IMR-90 (cell line): Measurements from ENCODE around the gene CUEDC2. TPM values are rescaled to one million over a fixed set of nuclear protein-coding genes. Genes with fewer than 3 reads are reported as not detected.

Source experiments
- ATAC-seq: fragments of 200-7000 bp; cut with Tn5 transposase; 2 replicates; pipeline ENCODE4 v1.9.1; 2020; ENCODE audit warnings: low read depth, mild to moderate bottlenecking, moderate library complexity
- BruUV-seq: library from RNA; stranded (reverse); fragments of 400-500 nt; replicated peaks from 2 replicates; lab custom pipeline; 2021; lab: Mats Ljungman, UMichigan
- CTCF ChIA-PET: fragments of 300-600 bp; formaldehyde crosslinking; extraction: SDS; loops from one replicate; lab custom pipeline; 2021; ENCODE audit warnings: antibody characterized with exemption; lab: Yijun Ruan, JAX
- POLR2A ChIA-PET: fragments of 300-600 bp; sonication (Branson Sonifier 250); formaldehyde crosslinking; loops from one replicate; lab custom pipeline; 2022; ENCODE audit warnings: antibody characterized with exemption; ENCODE audit not compliant: unreplicated experiment; lab: Charles Lee
- DNase-seq: peaks from one replicate; pipeline ENCODE4 v3.0.0; 2013
- H2AFZ ChIP-seq: replicated peaks from 2 replicates; pipeline ENCODE3; 2013; ENCODE audit warnings: low read length, mild to moderate bottlenecking; ENCODE audit not compliant: poor library complexity
- H2AK5ac ChIP-seq: 2 replicates; pipeline ENCODE4 v1.6.1; 2013; ENCODE audit warnings: low read depth, low read length, inconsistent platforms
- H2AK9ac ChIP-seq: replicated peaks from 2 replicates; pipeline ENCODE3; 2013; ENCODE audit warnings: mild to moderate bottlenecking, low read depth, low read length, moderate library complexity; ENCODE audit not compliant: poor library complexity
- H2BK120ac ChIP-seq: 2 replicates; pipeline ENCODE4 v1.6.1; 2013; ENCODE audit warnings: low read depth, low read length, inconsistent platforms
- H2BK15ac ChIP-seq: 3 replicates; pipeline ENCODE4 v1.6.1; 2013; ENCODE audit warnings: low read depth, low read length, inconsistent platforms
- H2BK20ac ChIP-seq: 2 replicates; pipeline ENCODE4 v1.6.1; 2013; ENCODE audit warnings: low read depth, mild to moderate bottlenecking, inconsistent platforms, low read length, moderate library complexity
- H2BK5ac ChIP-seq: 2 replicates; pipeline ENCODE4 v1.6.1; 2013; ENCODE audit warnings: mild to moderate bottlenecking, low read depth, low read length, inconsistent platforms; ENCODE audit not compliant: poor library complexity, severe bottlenecking
- H3K14ac ChIP-seq: replicated peaks from 2 replicates; pipeline ENCODE4 v1.6.1; 2013; ENCODE audit warnings: low read depth, low read length, inconsistent platforms
- H3K18ac ChIP-seq: 2 replicates; pipeline ENCODE4 v1.6.1; 2013; ENCODE audit warnings: low read depth, low read length, control low read depth
- H3K23ac ChIP-seq: 2 replicates; pipeline ENCODE4 v1.6.1; 2013; ENCODE audit warnings: low read depth, low read length, inconsistent platforms
- H3K27ac ChIP-seq: 2 replicates; pipeline ENCODE4 v1.5.1; 2013; ENCODE audit warnings: mild to moderate bottlenecking, control low read depth, low read length; ENCODE audit not compliant: insufficient read depth
- H3K27me3 ChIP-seq: 2 replicates; pipeline ENCODE4 v1.6.1; 2013; ENCODE audit warnings: low read length; ENCODE audit not compliant: control insufficient read depth, insufficient read depth
- H3K36me3 ChIP-seq: 2 replicates; pipeline ENCODE4 v1.6.1; 2013; ENCODE audit warnings: low read length, mixed read lengths; ENCODE audit not compliant: control insufficient read depth, insufficient read depth
- H3K4ac ChIP-seq: 2 replicates; pipeline ENCODE4 v1.6.1; 2013; ENCODE audit warnings: low read depth, low read length, inconsistent platforms
- H3K4me1 ChIP-seq: 2 replicates; pipeline ENCODE4 v1.6.1; 2013; ENCODE audit warnings: low read length, mixed read lengths; ENCODE audit not compliant: control insufficient read depth, insufficient read depth
- H3K4me2 ChIP-seq: 2 replicates; pipeline ENCODE4 v1.6.1; 2013; ENCODE audit warnings: low read depth, mild to moderate bottlenecking, control low read depth, low read length, moderate library complexity
- H3K4me3 ChIP-seq: 2 replicates; pipeline ENCODE4 v1.5.1; 2013; ENCODE audit warnings: low read depth, mild to moderate bottlenecking, control low read depth, low read length, moderate library complexity; ENCODE audit not compliant: insufficient read depth
- H3K56ac ChIP-seq: 2 replicates; pipeline ENCODE4 v1.6.1; 2013; ENCODE audit warnings: low read length, inconsistent platforms; ENCODE audit not compliant: insufficient read depth; ENCODE audit errors: extremely low read depth
- H3K79me1 ChIP-seq, 2 experiments: 2 replicates each; pipeline ENCODE4 v1.6.1; 2013; ENCODE audit warnings: low read length in 2 of 2, inconsistent platforms in 1 of 2, low read depth in 1 of 2
- H3K9ac ChIP-seq: 2 replicates; pipeline ENCODE4 v1.6.1; 2013; ENCODE audit warnings: low read depth, low read length, control low read depth
- H3K9me1 ChIP-seq: 2 replicates; pipeline ENCODE4 v1.6.1; 2013; ENCODE audit warnings: low read length, inconsistent platforms; ENCODE audit not compliant: insufficient read depth
- H3K9me3 ChIP-seq: 2 replicates; pipeline ENCODE4 v1.6.1; 2013; ENCODE audit warnings: low read length; ENCODE audit not compliant: control insufficient read depth, insufficient read depth
- H4K20me1 ChIP-seq: 2 replicates; pipeline ENCODE4 v1.6.1; 2013; ENCODE audit warnings: low read length, inconsistent platforms; ENCODE audit not compliant: insufficient read depth
- H4K5ac ChIP-seq: 2 replicates; pipeline ENCODE4 v1.6.1; 2013; ENCODE audit warnings: mild to moderate bottlenecking, low read depth, low read length, control low read depth
- H4K8ac ChIP-seq, 2 experiments: 2 replicates each; pipeline ENCODE4 v1.6.1; 2013; ENCODE audit warnings: low read depth in 2 of 2, low read length in 2 of 2, control low read depth in 1 of 2, inconsistent platforms in 1 of 2
- H4K91ac ChIP-seq: 2 replicates; pipeline ENCODE4 v1.6.1; 2013; ENCODE audit warnings: low read depth, low read length, inconsistent platforms; ENCODE audit not compliant: insufficient read depth
- BHLHE40 ChIP-seq: fragments of 150-350 bp; IDR thresholded peaks from 2 replicates; pipeline ENCODE4 v1.6.1; 2016; ENCODE audit warnings: mild to moderate bottlenecking, low read depth, low read length
- CEBPB ChIP-seq: IDR thresholded peaks from 2 replicates; pipeline ENCODE4 v1.6.1; 2012; ENCODE audit warnings: low read depth, low read length, improper control_type of control experiment
- CHD1 ChIP-seq: IDR thresholded peaks from 2 replicates; pipeline ENCODE4 v1.6.1; 2012; ENCODE audit warnings: low read depth, low read length, improper control_type of control experiment
- FOS ChIP-seq: fragments of 150-350 bp; IDR thresholded peaks from 2 replicates; pipeline ENCODE4 v1.6.1; 2016; ENCODE audit warnings: low read depth, low read length
- MAFK ChIP-seq: IDR thresholded peaks from 2 replicates; pipeline ENCODE4 v1.6.1; 2012; ENCODE audit warnings: low read depth, low read length, improper control_type of control experiment
- MAZ ChIP-seq: IDR thresholded peaks from 2 replicates; pipeline ENCODE4 v1.6.1; 2012; ENCODE audit warnings: low read depth, mild to moderate bottlenecking, low read length, improper control_type of control experiment, moderate library complexity, borderline replicate concordance
- MXI1 ChIP-seq: IDR thresholded peaks from 2 replicates; pipeline ENCODE4 v1.6.1; 2012; ENCODE audit warnings: low read depth, mild to moderate bottlenecking, low read length, moderate library complexity, borderline replicate concordance
- NFE2L2 ChIP-seq: fragments of 150-350 bp; IDR thresholded peaks from 2 replicates; pipeline ENCODE4 v1.6.1; 2016; ENCODE audit warnings: low read depth, mild to moderate bottlenecking, low read length
- POLR2A ChIP-seq: IDR thresholded peaks from 2 replicates; pipeline ENCODE4 v1.6.1; 2012; ENCODE audit warnings: mild to moderate bottlenecking, low read depth, low read length
- RAD21 ChIP-seq: IDR thresholded peaks from 2 replicates; pipeline ENCODE4 v1.6.1; 2012; ENCODE audit warnings: low read length, improper control_type of control experiment
- RFX5 ChIP-seq: IDR thresholded peaks from 2 replicates; pipeline ENCODE4 v1.8.0; 2012; ENCODE audit warnings: low read depth, mild to moderate bottlenecking, low read length, moderate library complexity
- SMC3 ChIP-seq: fragments of 150-350 bp; IDR thresholded peaks from 2 replicates; pipeline ENCODE4 v1.6.1; 2016; ENCODE audit warnings: low read depth, mild to moderate bottlenecking, antibody characterized with exemption, low read length, moderate library complexity
- WGBS, 2 experiments: methylation state at CpG; one replicate each; pipeline versions ENCODE4 v1.1.5 to v1.1.7; 2013; ENCODE audit warnings: missing lambda C conversion rate in 2 of 2; ENCODE audit not compliant: insufficient read length in 1 of 2; ENCODE audit errors: extremely low coverage in 2 of 2; 5-methylcytosine and 5-hydroxymethylcytosine counted together
- dilution Hi-C: fragments of 300-500 bp; cut with HindIII; formaldehyde crosslinking; loops from one replicate; pipeline ENCODE4 v1.14.3; 2018; ENCODE audit warnings: low sequenced_read_pairs; ENCODE audit not compliant: unreplicated experiment
- in situ Hi-C: fragments of 300-500 bp; cut with MboI; formaldehyde crosslinking; loops from 3 replicates; pipeline ENCODE4 v1.14.3; 2019; ENCODE audit warnings: low sequenced_read_pairs, inconsistent platforms, mixed read lengths
- intact Hi-C: fragments of 100-400 bp; cut with micrococcal nuclease; formaldehyde crosslinking; loops from 2 replicates; pipeline ENCODE4 v1.10.0; 2022
- polyA plus RNA-seq, 3 experiments: library from polyadenylated mRNA; depleted of rRNA; stranded (reverse); fragments of >200 nt; gene quantifications; 2 replicates each; pipeline ENCODE4 v1.2.3, GENCODE V29; 2012; ENCODE audit warnings: low replicate concordance in 1 of 3
- total RNA-seq: library from RNA; depleted of rRNA; stranded (reverse); fragments of >200 nt; gene quantifications from 2 replicates; pipeline ENCODE4 v1.2.3, GENCODE V29; 2012
- TF ChIP-seq, protein P1 (sequence below): fragments of 150-350 bp; IDR thresholded peaks from 2 replicates; pipeline ENCODE4 v1.6.1; 2016; ENCODE audit warnings: low read depth, mild to moderate bottlenecking, low read length, moderate library complexity, borderline replicate concordance
- TF ChIP-seq, protein P2 (sequence below): conservative IDR thresholded peaks from 2 replicates; pipeline ENCODE4 v1.5.1; 2012; ENCODE audit warnings: mild to moderate bottlenecking, low read depth, low read length, improper control_type of control experiment
- TF ChIP-seq, protein P3 (sequence below): fragments of 150-350 bp; IDR thresholded peaks from 2 replicates; pipeline ENCODE4 v1.6.1; 2017; ENCODE audit warnings: mild to moderate bottlenecking, antibody characterized with exemption, low read length, low read depth

The CUEDC2 gene
- total and polyA plus RNA-seq, 2 of the 4 experiments (the other 2 are of a cell fraction): 55.7 to 84.9 TPM

DNA sequence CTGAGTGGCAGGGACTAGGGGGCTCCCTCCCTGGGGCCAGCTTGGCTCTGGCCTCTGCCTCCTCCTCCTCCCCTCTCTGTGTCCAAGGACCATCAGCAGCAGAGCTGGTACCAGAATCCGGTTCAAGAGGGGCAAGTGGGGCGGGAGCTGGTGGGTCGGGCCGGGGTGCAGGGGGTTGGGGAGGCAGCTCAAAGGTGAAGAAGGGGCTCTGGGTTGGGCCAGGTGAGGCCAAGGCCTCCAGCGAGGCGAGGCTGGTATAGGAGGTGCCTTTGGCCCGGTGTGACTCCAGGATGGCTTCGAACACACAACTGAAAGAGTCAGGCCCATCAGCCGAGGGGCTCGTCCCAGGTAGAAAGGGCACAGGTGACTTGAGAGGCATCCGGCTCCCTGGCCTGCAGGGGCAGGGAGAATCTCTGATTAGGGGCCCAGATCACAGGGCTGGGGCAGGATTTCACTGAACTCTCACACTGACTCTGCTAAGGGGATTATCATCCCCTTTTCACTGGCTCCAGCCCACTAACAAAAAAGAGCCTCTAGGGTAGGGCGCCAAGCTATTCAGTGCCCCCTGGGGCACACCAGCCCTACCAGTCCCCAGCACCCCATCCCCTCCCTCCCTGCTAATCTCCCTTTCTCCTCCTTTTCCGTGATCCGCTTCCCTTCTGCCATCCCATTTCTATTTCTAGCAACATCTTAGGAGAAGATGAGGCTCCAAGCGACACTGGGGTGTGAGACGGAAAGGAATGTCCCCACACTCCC, 18.4 kb downstream of the CUEDC2 start:
- Histone ChIP-seq H3K9me3 (no peaks in the 10 kb centered on the region), H3K4ac (no peak overlapping the region), H4K8ac (no peak overlapping the region), H3K4me1 (peaks cover 8% of the 10 kb centered on the region; the same call in 1 of the 2 replicates), H3K4me2 (no peak overlapping the region), H2AFZ (no peak overlapping the region), H3K14ac (no peak overlapping the region), H4K20me1 (no peaks in the 10 kb centered on the region), H3K18ac (no peak overlapping the region), H3K9me1 (peaks cover 8% of the 10 kb centered on the region; the same call in 1 of the 2 replicates), H4K5ac (no peak overlapping the region), H3K27me3 (peaks cover 72% of the 10 kb centered on the region), H2BK15ac (no peak overlapping the region), H3K36me3 (no peaks in the 10 kb centered on the region), H3K56ac (no peak overlapping the region), H3K9ac (no peak overlapping the region), H3K27ac (no peak overlapping the region), H3K23ac (no peak overlapping the region), H2AK5ac (no peak overlapping the region), H3K79me1 (peaks cover 0 to 4% of the 10 kb centered on the region in 2 experiments; a peak in 1 of 4 replicates), H2BK120ac (no peak overlapping the region), H4K91ac (no peak overlapping the region), H2BK20ac (no peak overlapping the region), H2BK5ac (no peak overlapping the region), H2AK9ac (no peak overlapping the region), H3K4me3 (no peak overlapping the region)
- WGBS, 2 experiments: 0% methylated on average over 1 of the region's 16 CpGs; no CpG with 5 or more reads in 1 of the 2 experiments
- DNase-seq: no peak
- no TSS peak for BruUV-seq
- in situ Hi-C loops (no loop called here), intact Hi-C loops (no loop called here), dilution Hi-C loops (no loop called here)
- no peak for ATAC-seq
- ChIA-PET CTCF (no interaction called here), POLR2A (no interaction called here)
- no peak for TF ChIP-seq POLR2A
- TF ChIP-seq CHD1: no peak
- TF ChIP-seq BHLHE40: no peak
- no peak for TF ChIP-seq CEBPB
- no peak for TF ChIP-seq RAD21
- no peak for TF ChIP-seq MAFK
- TF ChIP-seq RFX5: no peak
- no peak for TF ChIP-seq NFE2L2
- TF ChIP-seq, protein P1, sequence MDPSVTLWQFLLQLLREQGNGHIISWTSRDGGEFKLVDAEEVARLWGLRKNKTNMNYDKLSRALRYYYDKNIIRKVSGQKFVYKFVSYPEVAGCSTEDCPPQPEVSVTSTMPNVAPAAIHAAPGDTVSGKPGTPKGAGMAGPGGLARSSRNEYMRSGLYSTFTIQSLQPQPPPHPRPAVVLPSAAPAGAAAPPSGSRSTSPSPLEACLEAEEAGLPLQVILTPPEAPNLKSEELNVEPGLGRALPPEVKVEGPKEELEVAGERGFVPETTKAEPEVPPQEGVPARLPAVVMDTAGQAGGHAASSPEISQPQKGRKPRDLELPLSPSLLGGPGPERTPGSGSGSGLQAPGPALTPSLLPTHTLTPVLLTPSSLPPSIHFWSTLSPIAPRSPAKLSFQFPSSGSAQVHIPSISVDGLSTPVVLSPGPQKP: no peak
- TF ChIP-seq MXI1: no peak
- no peak for TF ChIP-seq FOS
- TF ChIP-seq SMC3: no peak
- TF ChIP-seq, protein P2, sequence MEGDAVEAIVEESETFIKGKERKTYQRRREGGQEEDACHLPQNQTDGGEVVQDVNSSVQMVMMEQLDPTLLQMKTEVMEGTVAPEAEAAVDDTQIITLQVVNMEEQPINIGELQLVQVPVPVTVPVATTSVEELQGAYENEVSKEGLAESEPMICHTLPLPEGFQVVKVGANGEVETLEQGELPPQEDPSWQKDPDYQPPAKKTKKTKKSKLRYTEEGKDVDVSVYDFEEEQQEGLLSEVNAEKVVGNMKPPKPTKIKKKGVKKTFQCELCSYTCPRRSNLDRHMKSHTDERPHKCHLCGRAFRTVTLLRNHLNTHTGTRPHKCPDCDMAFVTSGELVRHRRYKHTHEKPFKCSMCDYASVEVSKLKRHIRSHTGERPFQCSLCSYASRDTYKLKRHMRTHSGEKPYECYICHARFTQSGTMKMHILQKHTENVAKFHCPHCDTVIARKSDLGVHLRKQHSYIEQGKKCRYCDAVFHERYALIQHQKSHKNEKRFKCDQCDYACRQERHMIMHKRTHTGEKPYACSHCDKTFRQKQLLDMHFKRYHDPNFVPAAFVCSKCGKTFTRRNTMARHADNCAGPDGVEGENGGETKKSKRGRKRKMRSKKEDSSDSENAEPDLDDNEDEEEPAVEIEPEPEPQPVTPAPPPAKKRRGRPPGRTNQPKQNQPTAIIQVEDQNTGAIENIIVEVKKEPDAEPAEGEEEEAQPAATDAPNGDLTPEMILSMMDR: no peak
- no peak for TF ChIP-seq MAZ
- TF ChIP-seq, protein P3, sequence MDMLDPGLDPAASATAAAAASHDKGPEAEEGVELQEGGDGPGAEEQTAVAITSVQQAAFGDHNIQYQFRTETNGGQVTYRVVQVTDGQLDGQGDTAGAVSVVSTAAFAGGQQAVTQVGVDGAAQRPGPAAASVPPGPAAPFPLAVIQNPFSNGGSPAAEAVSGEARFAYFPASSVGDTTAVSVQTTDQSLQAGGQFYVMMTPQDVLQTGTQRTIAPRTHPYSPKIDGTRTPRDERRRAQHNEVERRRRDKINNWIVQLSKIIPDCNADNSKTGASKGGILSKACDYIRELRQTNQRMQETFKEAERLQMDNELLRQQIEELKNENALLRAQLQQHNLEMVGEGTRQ: no peak
